Brain microvascular endothelial cell (primary cell): Measurements from ENCODE around the gene ZMYND11.
A peak's percentile ranks its signal among the peaks of the same experiment; 100 is the strongest.

Experiments
- DNase-seq: peaks from one replicate; pipeline ENCODE4 v3.0.0-alpha.2; 2020
- H3K27ac ChIP-seq: fragments of 250-450 bp; sonication (Bioruptor Pico); 2 replicates; pipeline ENCODE4 v1.5.1; 2020; ENCODE audit warnings: mild to moderate bottlenecking, moderate library complexity
- H3K27me3 ChIP-seq: fragments of 250-450 bp; sonication (Bioruptor Pico); replicated peaks from 2 replicates; pipeline ENCODE4 v1.5.1; 2020; ENCODE audit warnings: mild to moderate bottlenecking
- H3K36me3 ChIP-seq: fragments of 250-450 bp; sonication (Bioruptor Pico); replicated peaks from 2 replicates; pipeline ENCODE4 v1.5.1; 2020; ENCODE audit warnings: mild to moderate bottlenecking
- H3K4me3 ChIP-seq: 2 replicates; pipeline ENCODE4 v1.5.1; 2011; ENCODE audit warnings: low read depth, mild to moderate bottlenecking, control low read depth, low read length, moderate library complexity
- CTCF ChIP-seq: IDR thresholded peaks from 2 replicates; pipeline ENCODE4 v1.5.1; 2011; ENCODE audit warnings: low read depth, mild to moderate bottlenecking, moderate library complexity, low read length, control low read depth, inconsistent platforms; ENCODE audit errors: missing control alignments
- in situ Hi-C: cut with HindIII; loops from 2 replicates; pipeline ENCODE4 v1.10.0; 2017; ENCODE audit warnings: low sequenced_read_pairs, low pct_ligation_motif_present

The ZMYND11 gene

GRCh38 chr10:127612-128432 lies 7.4 kb upstream of the ZMYND11 start:
- TF ChIP-seq CTCF: no peak
- Histone ChIP-seq H3K4me3 (peak overlapping the region; percentile 1), H3K27me3 (no peaks in the 10 kb centered on the region), H3K36me3 (no peaks in the 10 kb centered on the region), H3K27ac (no peak overlapping the region)
- no peak for DNase-seq
- in situ Hi-C loops: no loop called here

DNA sequence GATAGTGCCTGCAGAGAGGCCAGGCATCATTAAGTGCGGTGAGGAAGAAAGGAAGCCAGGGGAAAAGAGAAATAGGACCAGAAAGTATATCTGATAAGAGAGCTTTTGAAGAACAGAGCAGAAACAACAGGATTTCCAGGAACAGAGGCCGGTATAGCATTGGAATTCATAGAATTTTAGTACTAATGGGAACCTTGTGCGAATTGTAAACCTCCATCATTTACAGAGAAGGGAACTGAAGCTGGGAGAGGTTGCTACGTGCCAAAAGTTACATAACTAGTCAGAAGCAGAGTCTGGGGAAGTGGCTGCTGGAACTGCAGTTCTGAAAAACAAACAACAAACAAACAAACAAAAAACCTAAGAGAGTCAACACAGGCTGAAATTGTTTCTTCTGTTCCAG lies 5.4 kb upstream of the ZMYND11 start:
- Histone ChIP-seq H3K36me3 (no peaks in the 10 kb centered on the region), H3K27me3 (no peaks in the 10 kb centered on the region), H3K27ac (no peak overlapping the region), H3K4me3 (no peak overlapping the region)
- no peak for TF ChIP-seq CTCF
- in situ Hi-C loops: no loop called here
- DNase-seq: no peak

DNA sequence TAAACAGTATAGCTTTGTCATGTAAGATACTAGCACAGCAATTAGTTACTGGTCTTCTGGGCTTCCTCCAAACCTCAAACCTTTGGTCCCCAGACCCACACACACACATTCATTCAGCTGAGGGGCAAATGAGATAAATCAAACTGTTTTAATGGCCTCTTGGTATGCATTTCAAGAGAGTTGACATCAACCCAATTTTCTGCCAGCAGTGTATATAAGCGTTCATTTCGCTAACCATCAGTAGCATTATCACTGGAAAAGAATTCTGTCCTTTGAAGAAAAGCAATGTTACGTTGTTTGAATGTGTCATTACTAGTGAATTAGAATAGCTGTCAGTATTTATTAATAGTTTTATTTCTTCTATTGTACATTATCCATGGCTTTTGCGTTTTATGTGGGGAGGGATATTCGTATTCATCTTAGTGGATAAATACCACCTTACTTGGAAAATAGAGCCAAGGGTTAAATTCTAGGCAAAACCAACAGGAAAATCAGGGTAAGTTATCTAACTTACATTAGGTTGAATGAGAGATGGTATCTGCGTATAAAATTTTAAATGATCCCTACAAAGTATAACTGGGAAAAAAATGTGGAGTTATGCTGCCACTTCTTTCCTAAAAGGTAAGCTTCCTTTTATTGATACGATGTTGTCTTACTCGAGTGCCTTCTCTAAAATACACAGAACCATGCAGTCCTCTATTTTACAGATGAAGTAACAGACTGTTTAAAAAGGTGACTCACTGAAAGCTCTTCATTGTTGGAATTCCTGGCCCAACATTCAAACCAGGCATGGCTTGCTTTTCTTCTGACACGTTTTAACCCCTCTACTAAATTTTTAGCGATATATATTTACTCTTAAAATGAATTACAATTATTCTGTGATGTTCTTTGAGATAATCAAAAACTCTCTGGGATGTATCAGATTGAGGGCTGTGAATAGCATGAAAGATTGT lies 2.0 kb upstream of the ZMYND11 start:
- H3K27ac ChIP-seq: peak overlapping the region; percentile 19
- no peaks in the 10 kb centered on the region for H3K36me3 ChIP-seq
- TF ChIP-seq CTCF: no peak
- DNase-seq: peak; percentile 43
- H3K4me3 ChIP-seq: peak overlapping the region; percentile 67
- H3K27me3 ChIP-seq: no peaks in the 10 kb centered on the region
- in situ Hi-C loops: no loop called here

DNA sequence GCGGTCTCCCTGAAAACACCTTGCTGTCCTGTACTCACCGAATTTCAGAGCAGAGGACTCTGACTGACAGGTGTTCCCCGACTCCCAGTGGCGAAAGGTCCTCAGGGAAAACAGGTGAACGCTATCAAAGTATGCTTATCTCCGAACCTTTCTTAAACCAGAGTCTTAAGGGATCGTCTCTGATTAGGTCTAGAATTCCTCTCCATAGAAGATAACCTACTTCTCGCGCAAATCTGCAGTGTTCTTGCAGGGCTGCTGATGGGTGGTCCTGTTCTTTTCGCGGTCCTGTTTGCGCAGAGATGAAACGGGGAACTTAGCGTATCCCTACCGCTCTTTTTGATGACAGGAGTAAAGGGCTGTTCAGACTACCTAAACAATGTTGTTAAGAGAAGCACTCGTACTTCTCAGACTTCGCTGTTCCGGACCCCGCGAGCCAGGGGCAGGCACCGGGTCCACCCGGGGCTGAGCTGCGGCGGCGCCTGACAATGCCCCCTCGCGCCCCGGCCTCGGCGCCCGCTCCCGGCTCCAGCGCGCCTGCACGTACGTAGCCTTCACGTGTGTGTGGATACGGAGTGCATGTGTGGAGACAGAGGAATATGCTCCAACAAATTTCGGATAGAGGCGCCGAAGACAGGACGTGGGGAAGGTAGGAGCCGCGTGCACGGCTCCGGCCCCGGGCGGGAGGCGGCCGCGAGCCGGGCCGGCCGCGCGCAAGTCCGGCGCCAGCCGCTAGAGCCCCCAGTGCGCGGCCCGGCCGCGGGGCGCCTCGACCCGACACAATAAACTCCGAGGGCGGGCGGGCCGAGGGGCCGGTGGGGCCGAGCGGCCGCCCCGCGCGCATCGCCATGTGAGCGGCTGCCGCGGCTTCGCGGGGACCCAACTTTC lies 766 bp upstream of the ZMYND11 start:
- TF ChIP-seq CTCF: no peak
- no peak for DNase-seq
- H3K27ac ChIP-seq: peak overlapping the region; percentile 78
- in situ Hi-C loops: no loop called here
- no peaks in the 10 kb centered on the region for H3K36me3 ChIP-seq
- peak overlapping the region; percentile 67 for H3K4me3 ChIP-seq
- H3K27me3 ChIP-seq: no peaks in the 10 kb centered on the region

DNA sequence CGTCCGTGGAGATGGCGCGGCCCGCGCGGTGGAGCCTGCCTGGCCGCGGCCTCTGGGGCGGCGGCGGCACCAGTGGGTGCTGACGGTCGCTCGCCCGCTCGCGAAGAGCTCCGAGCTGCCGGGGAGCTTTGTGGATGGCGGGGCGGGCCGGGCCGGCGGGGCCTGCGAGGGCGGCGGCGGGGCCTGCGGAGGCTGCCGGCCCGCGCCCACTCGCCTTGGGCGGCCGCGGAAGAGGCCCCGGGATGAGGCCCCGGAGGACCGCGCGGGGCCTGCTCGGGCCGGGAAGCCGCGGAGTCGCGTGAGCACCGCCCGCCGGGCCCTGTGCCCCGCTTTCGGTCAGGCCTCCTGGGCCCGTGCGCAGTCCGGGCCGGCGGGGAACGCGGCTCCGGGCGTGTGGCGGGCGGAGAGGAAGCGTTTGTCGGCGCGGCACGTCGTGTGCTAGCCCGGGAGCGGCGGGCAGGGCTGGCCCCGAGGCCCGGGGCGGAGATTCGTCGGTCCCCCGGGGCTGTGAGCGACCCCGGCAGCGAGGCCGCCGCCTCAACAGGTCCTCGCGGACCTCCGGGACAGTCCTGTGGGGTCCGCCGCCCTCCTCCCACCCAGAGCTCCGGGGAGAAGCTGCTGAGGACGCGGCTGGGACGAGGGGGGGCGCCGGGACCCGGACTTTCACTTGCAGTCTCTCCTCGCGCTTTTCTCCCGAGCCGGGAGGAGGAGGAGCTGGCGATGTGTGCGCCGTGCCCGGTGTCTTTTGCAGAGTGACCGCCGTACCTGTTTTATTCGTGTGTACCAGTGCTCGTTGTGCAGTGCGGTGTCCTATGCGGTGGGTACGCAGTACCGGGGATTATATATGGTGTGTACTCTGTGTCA lies 578 bp downstream of the ZMYND11 start:
- Histone ChIP-seq H3K4me3 (peak overlapping the region; percentile 67), H3K36me3 (no peaks in the 10 kb centered on the region), H3K27me3 (no peaks in the 10 kb centered on the region), H3K27ac (peak overlapping the region; percentile 78)
- TF ChIP-seq CTCF: no peak
- peak; percentile 51 for DNase-seq
- in situ Hi-C loops: no loop called here
